ENCODE data around the gene IRF2BP1.

The IRF2BP1 gene

GRCh38 chr19:45885556-45886426 is at the start of gene IRF2BP1:
TSS of gene IRF2BP1 (minus strand) at chr19:45886141. CDS start at chr19:45885774, 367 bp downstream.
- Histone ChIP-seq H3K27ac (ENCODE audit: low read depth, low read length) (peak within 1 kb of the TSS; percentile 77), H3K27me3 (ENCODE audit: insufficient read depth, low read length) (no peaks in the 10 kb centered on the region), H3K4me1 (ENCODE audit: control insufficient read depth, insufficient read depth, low read length, unreplicated experiment) (peaks cover 13% of the 10 kb centered on the region), H2AFZ (ENCODE audit: low read length, unreplicated experiment) (peak within 1 kb of the TSS; percentile 69), H3K36me3 (ENCODE audit: insufficient read depth, low read length) (no peaks in the 10 kb centered on the region), H3K4me3 (ENCODE audit: low read depth, low read length) (peak within 1 kb of the TSS; percentile 91), H3K79me2 (ENCODE audit: control insufficient read depth, insufficient read depth, low read length, unreplicated experiment) (peaks cover 4% of the 10 kb centered on the region)

GRCh38 chr19:45935267-45935666 is 49.3 kb upstream of the IRF2BP1 start:
- no peak overlapping the region for H3K4me3 ChIP-seq (ENCODE audit: low read depth, low read length)

GRCh38 chr19:45934551-45935230 is 48.8 kb upstream of the IRF2BP1 start:
- no peak overlapping the region for H3K27ac ChIP-seq (ENCODE audit: low read depth, low read length)
- H3K36me3 ChIP-seq (ENCODE audit: insufficient read depth, low read length) = no peaks in the 10 kb centered on the region
- no peak overlapping the region for H3K4me3 ChIP-seq (ENCODE audit: low read depth, low read length)
- no peaks in the 10 kb centered on the region for H3K79me2 ChIP-seq (ENCODE audit: control insufficient read depth, insufficient read depth, low read length, unreplicated experiment)
- H3K4me1 ChIP-seq (ENCODE audit: control insufficient read depth, insufficient read depth, low read length, unreplicated experiment) = no peaks in the 10 kb centered on the region
- H3K27me3 ChIP-seq (ENCODE audit: insufficient read depth, low read length) = peaks cover 36% of the 10 kb centered on the region
- no peak overlapping the region for H2AFZ ChIP-seq (ENCODE audit: low read length, unreplicated experiment)

More at GRCh38 chr19:45935267-45935666, 49.3 kb upstream of the IRF2BP1 start:
- no peak overlapping the region for H2AFZ ChIP-seq (ENCODE audit: low read length, unreplicated experiment)
- peaks cover 36% of the 10 kb centered on the region for H3K27me3 ChIP-seq (ENCODE audit: insufficient read depth, low read length)
- H3K4me1 ChIP-seq (ENCODE audit: control insufficient read depth, insufficient read depth, low read length, unreplicated experiment) = no peaks in the 10 kb centered on the region
- no peak overlapping the region for H3K27ac ChIP-seq (ENCODE audit: low read depth, low read length)
- H3K36me3 ChIP-seq (ENCODE audit: insufficient read depth, low read length) = no peaks in the 10 kb centered on the region
- no peaks in the 10 kb centered on the region for H3K79me2 ChIP-seq (ENCODE audit: control insufficient read depth, insufficient read depth, low read length, unreplicated experiment)

- peaks cover 36% of the 10 kb centered on the region for H3K27me3 ChIP-seq (ENCODE audit: insufficient read depth, low read length)
- no peaks in the 10 kb centered on the region for H3K79me2 ChIP-seq (ENCODE audit: control insufficient read depth, insufficient read depth, low read length, unreplicated experiment)
- H3K36me3 ChIP-seq (ENCODE audit: insufficient read depth, low read length) = no peaks in the 10 kb centered on the region
- H3K27ac ChIP-seq (ENCODE audit: low read depth, low read length) = no peak overlapping the region
- no peaks in the 10 kb centered on the region for H3K4me1 ChIP-seq (ENCODE audit: control insufficient read depth, insufficient read depth, low read length, unreplicated experiment)
- H2AFZ ChIP-seq (ENCODE audit: low read length, unreplicated experiment) = no peak overlapping the region
- no peak overlapping the region for H3K4me3 ChIP-seq (ENCODE audit: low read depth, low read length)
Measured at GRCh38 chr19:45933759-45934158, 47.8 kb upstream of the IRF2BP1 start.

DNA sequence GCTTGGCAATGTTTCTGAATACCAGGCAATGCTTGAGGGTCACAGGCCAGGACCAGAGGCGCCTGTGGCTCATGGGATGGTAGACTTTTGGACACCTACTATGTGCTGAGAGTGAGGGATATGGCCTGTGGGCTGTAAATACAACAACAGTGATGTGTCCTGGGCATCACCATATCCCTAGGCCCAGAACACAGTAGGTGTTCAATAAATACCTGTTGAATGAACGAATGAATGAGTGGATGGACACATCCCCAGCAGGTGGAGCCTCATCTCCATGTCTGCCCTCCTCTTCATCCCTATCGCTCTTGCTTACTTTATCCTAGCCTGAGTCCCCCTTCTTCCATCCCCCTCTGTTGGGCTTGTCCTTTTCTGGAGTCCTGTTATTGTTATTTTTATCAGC is 45.1 kb upstream of the IRF2BP1 start:
- no peak overlapping the region for H2AFZ ChIP-seq (ENCODE audit: low read length, unreplicated experiment)
- no peaks in the 10 kb centered on the region for H3K4me1 ChIP-seq (ENCODE audit: control insufficient read depth, insufficient read depth, low read length, unreplicated experiment)
- no peak overlapping the region for H3K4me3 ChIP-seq (ENCODE audit: low read depth, low read length)
- no peak overlapping the region for H3K27ac ChIP-seq (ENCODE audit: low read depth, low read length)
- peaks cover 18% of the 10 kb centered on the region for H3K27me3 ChIP-seq (ENCODE audit: insufficient read depth, low read length)
- H3K79me2 ChIP-seq (ENCODE audit: control insufficient read depth, insufficient read depth, low read length, unreplicated experiment) = no peaks in the 10 kb centered on the region
- H3K36me3 ChIP-seq (ENCODE audit: insufficient read depth, low read length) = no peaks in the 10 kb centered on the region

- H3K36me3 ChIP-seq (ENCODE audit: insufficient read depth, low read length) = no peaks in the 10 kb centered on the region
- H2AFZ ChIP-seq (ENCODE audit: low read length, unreplicated experiment) = no peak overlapping the region
- H3K27ac ChIP-seq (ENCODE audit: low read depth, low read length) = no peak overlapping the region
- H3K27me3 ChIP-seq (ENCODE audit: insufficient read depth, low read length) = peaks cover 4% of the 10 kb centered on the region
- H3K4me3 ChIP-seq (ENCODE audit: low read depth, low read length) = no peak overlapping the region
- H3K79me2 ChIP-seq (ENCODE audit: control insufficient read depth, insufficient read depth, low read length, unreplicated experiment) = no peaks in the 10 kb centered on the region
- H3K4me1 ChIP-seq (ENCODE audit: control insufficient read depth, insufficient read depth, low read length, unreplicated experiment) = no peaks in the 10 kb centered on the region
Measured at GRCh38 chr19:45929247-45929646, 43.3 kb upstream of the IRF2BP1 start.

GRCh38 chr19:45927565-45928261 is 41.8 kb upstream of the IRF2BP1 start:
- H2AFZ ChIP-seq (ENCODE audit: low read length, unreplicated experiment) = peak overlapping the region; percentile 60
- no peaks in the 10 kb centered on the region; the same call in 1 of the 2 replicates for H3K27me3 ChIP-seq (ENCODE audit: insufficient read depth, low read length)
- no peaks in the 10 kb centered on the region for H3K79me2 ChIP-seq (ENCODE audit: control insufficient read depth, insufficient read depth, low read length, unreplicated experiment)
- H3K4me1 ChIP-seq (ENCODE audit: control insufficient read depth, insufficient read depth, low read length, unreplicated experiment) = no peaks in the 10 kb centered on the region
- H3K27ac ChIP-seq (ENCODE audit: low read depth, low read length) = no peak overlapping the region
- H3K4me3 ChIP-seq (ENCODE audit: low read depth, low read length) = peak overlapping the region; percentile 75
- H3K36me3 ChIP-seq (ENCODE audit: insufficient read depth, low read length) = no peaks in the 10 kb centered on the region

- no peak overlapping the region for H3K27ac ChIP-seq (ENCODE audit: low read depth, low read length)
- H3K4me3 ChIP-seq (ENCODE audit: low read depth, low read length) = no peak overlapping the region
- no peaks in the 10 kb centered on the region for H3K79me2 ChIP-seq (ENCODE audit: control insufficient read depth, insufficient read depth, low read length, unreplicated experiment)
- H3K27me3 ChIP-seq (ENCODE audit: insufficient read depth, low read length) = no peaks in the 10 kb centered on the region
- no peaks in the 10 kb centered on the region for H3K36me3 ChIP-seq (ENCODE audit: insufficient read depth, low read length)
- H2AFZ ChIP-seq (ENCODE audit: low read length, unreplicated experiment) = no peak overlapping the region
- H3K4me1 ChIP-seq (ENCODE audit: control insufficient read depth, insufficient read depth, low read length, unreplicated experiment) = no peaks in the 10 kb centered on the region
Measured at GRCh38 chr19:45924891-45925447, 39.0 kb upstream of the IRF2BP1 start.

DNA sequence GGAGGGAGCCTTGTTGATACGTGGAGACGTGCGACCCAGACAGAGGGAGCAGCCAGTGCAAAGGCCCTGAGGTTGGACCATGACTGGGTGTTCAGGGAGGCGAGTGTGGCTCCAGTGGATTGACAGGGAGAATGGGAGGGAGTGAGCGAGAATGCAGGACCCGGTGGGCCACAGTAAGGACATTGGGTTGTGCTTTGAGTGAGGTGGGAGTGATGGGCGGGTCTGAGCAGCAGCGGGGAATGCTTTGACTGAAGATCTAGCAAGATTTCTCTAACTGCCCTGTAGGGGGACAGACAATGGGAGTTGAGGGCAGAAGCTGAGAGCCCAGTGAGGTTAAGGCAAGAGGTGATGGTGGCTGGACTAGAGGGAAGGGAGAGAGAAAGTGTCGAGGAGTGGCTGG is 36.3 kb upstream of the IRF2BP1 start:
- Histone ChIP-seq H3K4me3 (ENCODE audit: low read depth, low read length) (no peak overlapping the region), H2AFZ (ENCODE audit: low read length, unreplicated experiment) (no peak overlapping the region), H3K4me1 (ENCODE audit: control insufficient read depth, insufficient read depth, low read length, unreplicated experiment) (no peaks in the 10 kb centered on the region), H3K36me3 (ENCODE audit: insufficient read depth, low read length) (no peaks in the 10 kb centered on the region), H3K79me2 (ENCODE audit: control insufficient read depth, insufficient read depth, low read length, unreplicated experiment) (no peaks in the 10 kb centered on the region), H3K27me3 (ENCODE audit: insufficient read depth, low read length) (0 out of 2 replicates have a peak, but pooled peaks cover 4% of the 10 kb centered on the region), H3K27ac (ENCODE audit: low read depth, low read length) (no peak overlapping the region)

DNA sequence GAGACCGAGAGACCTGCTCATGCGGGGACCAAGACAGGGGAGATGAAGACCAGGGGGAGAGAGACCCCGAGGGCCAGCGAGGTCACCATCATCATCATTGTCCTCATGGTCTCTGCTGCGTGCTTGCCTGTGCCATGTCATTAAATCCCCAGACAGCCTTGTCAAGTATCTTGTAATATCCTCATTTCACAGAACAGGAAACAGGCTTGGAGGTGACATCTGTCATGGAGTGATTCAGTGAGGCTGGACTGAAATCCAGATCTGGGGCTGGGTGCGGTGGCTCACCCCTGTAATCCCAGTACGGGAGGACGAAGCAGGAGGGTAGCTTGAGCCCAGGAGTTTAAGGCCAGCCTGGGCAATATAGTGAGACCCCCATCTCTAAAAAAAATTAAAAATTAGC is 34.5 kb upstream of the IRF2BP1 start:
- H3K36me3 ChIP-seq (ENCODE audit: insufficient read depth, low read length) = no peaks in the 10 kb centered on the region
- no peak overlapping the region for H3K27ac ChIP-seq (ENCODE audit: low read depth, low read length)
- no peak overlapping the region for H2AFZ ChIP-seq (ENCODE audit: low read length, unreplicated experiment)
- no peaks in the 10 kb centered on the region for H3K79me2 ChIP-seq (ENCODE audit: control insufficient read depth, insufficient read depth, low read length, unreplicated experiment)
- 0 out of 2 replicates have a peak, but pooled peaks cover 5% of the 10 kb centered on the region for H3K27me3 ChIP-seq (ENCODE audit: insufficient read depth, low read length)
- no peak overlapping the region for H3K4me3 ChIP-seq (ENCODE audit: low read depth, low read length)
- no peaks in the 10 kb centered on the region for H3K4me1 ChIP-seq (ENCODE audit: control insufficient read depth, insufficient read depth, low read length, unreplicated experiment)
